Breast epithelium (tissue), 4 donors: Measurements from ENCODE around the gene CMTM7. TPM values are rescaled to one million over a fixed set of nuclear protein-coding genes. Genes with fewer than 3 reads are reported as not detected.
"Not testable (repeated sequence)": the region's sequence is repeated elsewhere in the genome, so short reads cannot be mapped to it uniquely, and the experiment has no call there.

Experiments
- DNase-seq, 2 donors: peaks; one replicate each; pipeline ENCODE4 v3.0.0-alpha.2; 2019; ENCODE audit warnings: low spot score in 2 of 2
- H3K27ac ChIP-seq, 2 donors: fragments of 200-600 bp; sonication (generic) in 1 of 2; one replicate each; pipeline ENCODE4 v1.5.1; 2016 to 2019; ENCODE audit warnings: mild to moderate bottlenecking in 1 of 2
- H3K27me3 ChIP-seq, 2 donors: fragments of 200-600 bp; sonication (generic) in 1 of 2; one replicate each; pipeline versions ENCODE4 v1.5.1 to v1.6.0; 2017 to 2019; ENCODE audit warnings: control low read depth in 1 of 2, mild to moderate bottlenecking in 1 of 2
- H3K36me3 ChIP-seq: fragments of 200-600 bp; one replicate; pipeline ENCODE4 v1.5.1; 2019
- H3K4me1 ChIP-seq, 2 donors: fragments of 200-600 bp; sonication (generic); one replicate each; pipeline ENCODE4 v1.5.1; 2016 to 2019; ENCODE audit warnings: control low read depth in 1 of 2
- H3K4me3 ChIP-seq, 3 donors: fragments of 200-600 bp; sonication (generic); 1 replicate in 2 of 3; 2 replicates in 1 of 3; pipeline ENCODE4 v1.5.1; 2016 to 2019; ENCODE audit warnings: mild to moderate bottlenecking in 3 of 3, moderate library complexity in 2 of 3
- H3K9me3 ChIP-seq, 2 donors: fragments of 200-600 bp; sonication (generic) in 1 of 2; one replicate each; pipeline ENCODE4 v1.5.1; 2016 to 2019; ENCODE audit warnings: control low read depth in 1 of 2
- CTCF ChIP-seq, 3 donors: fragments of 450-650 bp; IDR thresholded peaks; one replicate each; pipeline ENCODE4 v1.5.1; 2016 to 2017; ENCODE audit warnings: antibody characterized with exemption in 3 of 3, mild to moderate bottlenecking in 3 of 3, moderate library complexity in 3 of 3
- POLR2A ChIP-seq: fragments of 450-650 bp; IDR thresholded peaks from one replicate; pipeline ENCODE4 v1.6.1; 2016; ENCODE audit warnings: antibody characterized with exemption, mild to moderate bottlenecking, moderate library complexity
- POLR2AphosphoS5 ChIP-seq, 3 donors: sonication (generic); formaldehyde crosslinking; IDR thresholded peaks; one replicate each; pipeline ENCODE4 v1.6.1; 2017; ENCODE audit warnings: antibody characterized with exemption in 3 of 3
- intact Hi-C: fragments of 100-400 bp; cut with DNase I; formaldehyde crosslinking; loops from one replicate; pipeline ENCODE4 v1.15.1; 2023; ENCODE audit warnings: low total_unique reads
- total RNA-seq, 3 donors: library from RNA; depleted of rRNA; stranded (reverse); fragments of >200 nt; gene quantifications; one replicate each; pipeline ENCODE4 v1.1.0, GENCODE V29; 2016

The CMTM7 gene
- total RNA-seq, 3 donors from 2014 or later: 16.8 to 111 (median 58.0) TPM

- H3K27ac ChIP-seq: peak overlapping the region; percentile 79 to 88
- no peaks in the 10 kb centered on the region for H3K27me3 ChIP-seq
- intact Hi-C loops: no loop called here
- DNase-seq: no peak
- H3K4me3 ChIP-seq: no peak overlapping the region
- no peaks in the 10 kb centered on the region for H3K36me3 ChIP-seq
- H3K9me3 ChIP-seq: no peaks in the 10 kb centered on the region
- TF ChIP-seq POLR2AphosphoS5 (IDR thresholded peaks at IDR 0.05) (no peak), POLR2A (no peak), CTCF (IDR thresholded peaks at IDR 0.05) (no peak)
- H3K4me1 ChIP-seq: peaks cover 7 to 11% of the 10 kb centered on the region in 2 donors
Observed at GRCh38 chr3:32469151-32469874, 77.7 kb downstream of the CMTM7 start.

GRCh38 chr3:32470362-32470761 is 78.7 kb downstream of the CMTM7 start:
- Histone ChIP-seq H3K27me3 (no peaks in the 10 kb centered on the region), H3K27ac (peak overlapping the region; percentile 79 to 88), H3K4me1 (peaks cover 7 to 11% of the 10 kb centered on the region in 2 donors), H3K9me3 (no peaks in the 10 kb centered on the region), H3K36me3 (no peaks in the 10 kb centered on the region), H3K4me3 (no peak overlapping the region)
- no peak for DNase-seq
- intact Hi-C loops: no loop called here
- no peak for TF ChIP-seq POLR2AphosphoS5 (IDR thresholded peaks at IDR 0.05)

DNA sequence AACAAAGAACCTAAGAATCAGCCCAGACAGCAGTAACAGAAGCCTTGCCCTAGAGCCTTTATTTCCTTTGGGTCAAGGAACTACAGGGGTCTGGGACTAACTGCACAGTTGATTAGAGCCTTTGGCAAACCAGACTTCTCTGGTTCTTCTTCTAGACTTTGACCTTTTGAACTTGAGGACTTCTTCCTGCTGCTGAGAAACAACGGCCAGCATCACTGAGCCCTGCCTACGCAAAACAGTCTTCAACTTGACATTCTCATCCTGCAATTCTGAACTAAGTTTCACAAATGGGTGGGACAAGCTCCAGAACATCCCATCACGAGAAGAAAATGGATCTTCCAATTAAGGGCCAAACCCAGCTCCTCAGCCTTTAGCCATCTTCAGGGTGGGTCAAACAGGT is 79.6 kb downstream of the CMTM7 start:
- Histone ChIP-seq H3K27me3 (no peaks in the 10 kb centered on the region), H3K4me1 (peaks cover 7 to 11% of the 10 kb centered on the region in 2 donors), H3K9me3 (no peaks in the 10 kb centered on the region), H3K27ac (peak overlapping the region in 1 of 2 donors; percentile 88), H3K4me3 (no peak overlapping the region), H3K36me3 (no peaks in the 10 kb centered on the region)
- TF ChIP-seq POLR2AphosphoS5 (IDR thresholded peaks at IDR 0.05) (no peak), POLR2A (no peak), CTCF (IDR thresholded peaks at IDR 0.05) (no peak)
- intact Hi-C loops: no loop called here
- no peak for DNase-seq

GRCh38 chr3:32472151-32472550 is 80.5 kb downstream of the CMTM7 start:
- DNase-seq, H3K27me3 ChIP-seq, intact Hi-C loops, H3K36me3 ChIP-seq, H3K9me3 ChIP-seq, H3K27ac ChIP-seq, H3K4me3 ChIP-seq: not testable (repeated sequence)
- H3K4me1 ChIP-seq: peaks cover 7 to 11% of the 10 kb centered on the region in 2 donors

GRCh38 chr3:32474201-32474600 is 82.5 kb downstream of the CMTM7 start:
- Histone ChIP-seq H3K36me3 (no peaks in the 10 kb centered on the region), H3K4me3 (no peak overlapping the region), H3K27ac (no peak overlapping the region), H3K27me3 (no peaks in the 10 kb centered on the region), H3K4me1 (no peaks in the 10 kb centered on the region), H3K9me3 (no peaks in the 10 kb centered on the region)
- TF ChIP-seq POLR2AphosphoS5 (IDR thresholded peaks at IDR 0.05) (no peak), CTCF (IDR thresholded peaks at IDR 0.05) (no peak), POLR2A (no peak)
- no peak for DNase-seq
- intact Hi-C loops: no loop called here

DNA sequence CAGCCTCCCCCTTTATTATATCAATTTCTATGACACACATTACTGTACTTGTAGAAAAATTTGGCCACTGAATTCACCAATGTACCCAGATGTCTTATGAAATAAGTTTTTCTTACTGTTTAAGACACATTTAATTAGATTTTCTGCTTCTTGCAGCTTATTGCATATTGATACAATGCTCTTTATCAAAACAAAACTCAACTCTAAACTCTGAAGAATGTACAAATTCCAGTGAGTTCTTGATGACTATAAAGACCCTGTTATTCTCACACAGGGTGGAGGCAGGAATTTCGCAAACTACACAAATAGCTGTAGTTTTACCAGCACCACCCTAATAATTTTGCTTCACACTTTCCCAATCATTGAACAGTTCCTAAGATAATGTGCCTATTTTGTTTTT is 89.0 kb downstream of the CMTM7 start:
- Histone ChIP-seq H3K4me1 (no peaks in the 10 kb centered on the region), H3K27me3 (no peaks in the 10 kb centered on the region), H3K9me3 (no peaks in the 10 kb centered on the region), H3K4me3 (no peak overlapping the region), H3K36me3 (no peaks in the 10 kb centered on the region), H3K27ac (no peak overlapping the region)
- intact Hi-C loops: no loop called here
- no peak for DNase-seq
- TF ChIP-seq POLR2A: no peak
- no peak for TF ChIP-seq CTCF (IDR thresholded peaks at IDR 0.05)
- TF ChIP-seq POLR2AphosphoS5 (IDR thresholded peaks at IDR 0.05): no peak
